Parathyroid adenoma (tissue), 2 donors: ENCODE measurements around the gene PILRA.

Experiments used
- H2AFZ ChIP-seq: fragments of 300-600 bp; sonication (generic); one replicate; pipeline ENCODE4 v1.7.0; 2017; ENCODE audit warnings: antibody characterized with exemption, mild to moderate bottlenecking
- H3K27ac ChIP-seq: fragments of 300-600 bp; sonication (generic); one replicate; pipeline ENCODE4 v1.7.0; 2017
- H3K27me3 ChIP-seq: fragments of 300-600 bp; sonication (generic); one replicate; pipeline ENCODE4 v1.7.0; 2017; ENCODE audit warnings: low read length; ENCODE audit not compliant: control insufficient read depth, insufficient read depth
- H3K36me3 ChIP-seq: fragments of 300-600 bp; sonication (generic); one replicate; pipeline ENCODE4 v1.7.0; 2017; ENCODE audit warnings: low read length; ENCODE audit not compliant: control insufficient read depth, insufficient read depth
- H3K4me1 ChIP-seq: fragments of 300-600 bp; sonication (generic); one replicate; pipeline ENCODE4 v1.7.0; 2017; ENCODE audit warnings: control low read depth
- H3K4me2 ChIP-seq: fragments of 300-600 bp; sonication (generic); one replicate; pipeline ENCODE4 v1.7.0; 2017; ENCODE audit warnings: low read length
- H3K4me3 ChIP-seq: fragments of 300-600 bp; sonication (generic); one replicate; pipeline ENCODE4 v1.7.0; 2017; ENCODE audit warnings: low read depth, low read length
- H3K79me2 ChIP-seq: fragments of 300-600 bp; sonication (generic); one replicate; pipeline ENCODE4 v1.7.0; 2017; ENCODE audit warnings: control low read depth
- H3K9ac ChIP-seq: fragments of 300-600 bp; sonication (generic); one replicate; pipeline ENCODE4 v1.7.0; 2017; ENCODE audit warnings: mild to moderate bottlenecking
- H3K9me3 ChIP-seq: fragments of 300-600 bp; sonication (generic); one replicate; pipeline ENCODE4 v1.7.0; 2017; ENCODE audit warnings: low read length; ENCODE audit not compliant: control insufficient read depth
- CTCF ChIP-seq: fragments of 300-600 bp; sonication (generic); IDR thresholded peaks from one replicate; pipeline ENCODE4 v1.7.0; 2017; ENCODE audit warnings: antibody characterized with exemption, mild to moderate bottlenecking
- donor health status: primary hyperparathyroidism.

Gene PILRA

GRCh38 chr7:100449190-100449795 lies 76.0 kb downstream of the PILRA start:
- H3K27me3 ChIP-seq: no peaks in the 10 kb centered on the region
- TF ChIP-seq CTCF: no peak
- no peak overlapping the region for H3K9ac ChIP-seq
- H3K79me2 ChIP-seq: no peaks in the 10 kb centered on the region
- no peaks in the 10 kb centered on the region for H3K36me3 ChIP-seq
- H3K27ac ChIP-seq: no peak overlapping the region
- peak overlapping the region; percentile 98 for H3K4me3 ChIP-seq
- peaks cover 7% of the 10 kb centered on the region for H3K4me1 ChIP-seq
- H3K9me3 ChIP-seq: no peaks in the 10 kb centered on the region
- peak overlapping the region; percentile 98 for H3K4me2 ChIP-seq
- H2AFZ ChIP-seq: no peak overlapping the region
